AG04449 (cell line): ENCODE results near the gene ATP6V0E2.

Experiments
- CTCF ChIA-PET: fragments of 350-600 bp; formaldehyde crosslinking; extraction: SDS; loops from one replicate; lab custom pipeline; 2021; ENCODE audit warnings: antibody characterized with exemption; lab: Yijun Ruan, JAX
- POLR2A ChIA-PET: fragments of 400-600, 350-600 bp; formaldehyde crosslinking; extraction: SDS; loops from one replicate; lab custom pipeline; 2020; ENCODE audit warnings: antibody characterized with exemption, inconsistent platforms; lab: Yijun Ruan, JAX
- DNase-seq: peaks from one replicate; pipeline ENCODE4 v3.0.0-alpha.2; 2010; ENCODE audit warnings: low read depth, low spot score
- H3K4me3 ChIP-seq: 2 replicates; pipeline ENCODE4 v1.5.1; 2011; ENCODE audit warnings: low read depth, mild to moderate bottlenecking, control low read depth, low read length
- CTCF ChIP-seq: IDR thresholded peaks from one replicate; pipeline ENCODE4 v1.5.1; 2011; ENCODE audit warnings: mild to moderate bottlenecking, moderate library complexity, low read length, control low read depth, inconsistent platforms; ENCODE audit not compliant: insufficient read depth; ENCODE audit errors: missing control alignments

Gene ATP6V0E2

DNA sequence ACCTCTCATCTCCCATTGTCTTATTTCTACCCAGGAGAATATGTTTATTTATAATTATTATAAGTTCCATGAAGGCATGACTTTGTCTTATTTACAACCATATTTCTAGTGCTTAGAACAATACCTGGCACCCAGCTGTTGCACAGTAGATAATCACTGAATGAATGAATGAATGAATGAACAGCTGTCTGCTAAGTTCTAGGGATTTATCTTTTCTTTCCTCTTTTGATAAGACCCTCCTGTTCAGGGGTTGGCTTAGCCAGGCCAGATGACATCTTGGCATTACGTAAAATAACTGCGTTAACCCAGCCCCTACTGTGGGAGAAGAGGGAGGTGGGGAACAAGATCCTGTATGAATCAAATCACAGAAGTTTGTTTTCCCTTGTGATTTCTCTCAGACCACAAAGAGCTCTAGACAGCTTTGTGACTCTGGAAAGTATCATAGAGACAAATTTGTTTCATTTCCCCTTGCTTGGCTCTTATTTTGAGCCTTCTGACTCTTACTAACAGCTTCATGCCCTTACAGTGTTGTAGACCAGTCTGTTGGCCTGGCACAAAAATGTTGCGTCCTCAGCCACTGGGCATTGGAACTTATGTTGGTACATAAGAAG, 27.2 kb upstream of the ATP6V0E2 start:
- ChIA-PET CTCF (no interaction called here), POLR2A (no interaction called here)
- no peak for TF ChIP-seq CTCF
- DNase-seq, result no peak
- H3K4me3 ChIP-seq, result no peak overlapping the region

GRCh38 chr7:149849174-149849573, 24.6 kb upstream of the ATP6V0E2 start:
- ChIA-PET CTCF (interaction anchor here (1.7 kb wide), 1 partner anchor 11 kb away, joined by 4 read pairs; the partner anchor contains the start of gene ZNF862), POLR2A (interaction anchor here (0.8 kb wide), 1 partner anchor 11 kb away, joined by 3 read pairs; the partner anchor contains the start of gene ZNF862)
- TF ChIP-seq CTCF, result no peak
- no peak for DNase-seq
- H3K4me3 ChIP-seq, result no peak overlapping the region

DNA sequence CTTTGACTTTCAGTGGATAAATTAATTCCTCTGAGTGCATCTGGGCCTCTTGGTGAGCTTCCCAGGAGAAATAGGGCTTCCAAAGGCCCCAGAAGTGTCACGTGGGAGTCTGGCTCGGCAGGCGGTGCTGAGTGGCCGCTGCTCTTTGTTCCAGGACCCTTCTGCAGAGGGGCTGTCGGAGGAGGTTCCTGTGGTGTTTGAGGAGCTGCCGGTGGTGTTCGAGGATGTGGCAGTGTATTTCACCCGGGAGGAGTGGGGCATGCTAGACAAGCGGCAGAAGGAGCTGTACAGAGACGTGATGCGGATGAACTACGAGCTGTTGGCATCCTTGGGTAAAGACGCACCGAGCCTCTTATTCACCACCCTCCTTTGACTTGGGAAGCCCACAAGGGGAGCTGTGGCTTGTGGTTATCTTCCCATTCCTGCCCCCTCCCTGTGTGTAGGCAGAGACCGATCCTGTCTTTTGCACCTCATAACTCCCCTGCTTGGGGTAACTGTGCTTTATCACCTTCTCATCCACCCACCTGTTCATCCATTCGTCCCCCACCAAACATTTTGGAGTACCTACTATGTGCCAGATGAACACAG, 23.7 kb upstream of the ATP6V0E2 start:
- no peak for TF ChIP-seq CTCF
- H3K4me3 ChIP-seq, result no peak overlapping the region
- ChIA-PET POLR2A (interaction anchor here (0.8 kb wide), 1 partner anchor 12 kb away, joined by 3 read pairs; the partner anchor contains the start of gene ZNF862), CTCF (interaction anchor here (1.7 kb wide), 1 partner anchor 12 kb away, joined by 4 read pairs; the partner anchor contains the start of gene ZNF862)
- no peak for DNase-seq

- ChIA-PET POLR2A (no interaction called here), CTCF (interaction anchor here (1.7 kb wide), 1 partner anchor 12 kb away, joined by 4 read pairs; the partner anchor contains the start of gene ZNF862)
- no peak for DNase-seq
- TF ChIP-seq CTCF, result no peak
- H3K4me3 ChIP-seq, result no peak overlapping the region
Measured at GRCh38 chr7:149850716-149851115, 23.1 kb upstream of the ATP6V0E2 start.

- no peak for DNase-seq
- H3K4me3 ChIP-seq, result no peak overlapping the region
- no peak for TF ChIP-seq CTCF
- ChIA-PET POLR2A (no interaction called here), CTCF (no interaction called here)
Measured at GRCh38 chr7:149851449-149851848, 22.3 kb upstream of the ATP6V0E2 start.

GRCh38 chr7:149853157-149853556, 20.6 kb upstream of the ATP6V0E2 start:
- POLR2A ChIA-PET, result no interaction called here

More at GRCh38 chr7:149853157-149853556, 20.6 kb upstream of the ATP6V0E2 start:
- no peak for DNase-seq
- H3K4me3 ChIP-seq, result no peak overlapping the region
- CTCF ChIA-PET, result interaction anchor here (0.6 kb wide), 1 partner anchor 152 kb away, joined by 3 read pairs; no protein-coding TSS in a partner anchor
- no peak for TF ChIP-seq CTCF
